Tibial nerve (tissue), 3 donors: Measurements from ENCODE around the gene UTS2R.

Experiments used
- POLR2A ChIP-seq, 2 donors: fragments of 450-650 bp; IDR thresholded peaks; one replicate each; pipeline ENCODE4 v1.6.1; 2017; ENCODE audit warnings: antibody characterized with exemption in 2 of 2, mild to moderate bottlenecking in 2 of 2, moderate library complexity in 2 of 2
- TF ChIP-seq, protein P1 (sequence below), 5 experiments: fragments of 200-600 bp in 3 of 5; fragments of 450-650 bp in 2 of 5; sonication (generic) in 3 of 5; IDR thresholded peaks; one replicate each; pipeline ENCODE4 v1.5.1; 2016 to 2019; ENCODE audit warnings: antibody characterized with exemption in 5 of 5, mild to moderate bottlenecking in 3 of 5, moderate library complexity in 2 of 5

DNA sequence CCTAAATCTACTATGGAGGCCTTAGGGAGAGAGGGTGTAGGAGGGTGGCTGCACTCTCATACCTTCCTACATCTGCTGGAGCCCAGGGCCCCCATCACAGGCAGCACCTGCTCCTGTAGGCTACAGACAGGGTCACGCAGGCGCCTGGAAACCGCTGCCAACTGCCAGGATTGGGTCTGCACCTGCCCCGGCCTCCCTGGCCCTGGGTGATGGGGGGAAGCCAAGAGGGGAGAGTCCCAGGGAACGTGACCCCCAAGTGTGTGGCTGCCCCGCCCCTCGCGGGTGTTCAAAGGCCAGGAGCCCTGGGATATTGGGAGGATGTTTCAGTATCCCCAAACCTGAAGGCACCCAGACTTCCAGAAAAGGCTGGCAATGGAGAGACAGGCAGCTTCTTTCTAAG, 18.1 kb upstream of the UTS2R start:
- TF ChIP-seq, protein P1, sequence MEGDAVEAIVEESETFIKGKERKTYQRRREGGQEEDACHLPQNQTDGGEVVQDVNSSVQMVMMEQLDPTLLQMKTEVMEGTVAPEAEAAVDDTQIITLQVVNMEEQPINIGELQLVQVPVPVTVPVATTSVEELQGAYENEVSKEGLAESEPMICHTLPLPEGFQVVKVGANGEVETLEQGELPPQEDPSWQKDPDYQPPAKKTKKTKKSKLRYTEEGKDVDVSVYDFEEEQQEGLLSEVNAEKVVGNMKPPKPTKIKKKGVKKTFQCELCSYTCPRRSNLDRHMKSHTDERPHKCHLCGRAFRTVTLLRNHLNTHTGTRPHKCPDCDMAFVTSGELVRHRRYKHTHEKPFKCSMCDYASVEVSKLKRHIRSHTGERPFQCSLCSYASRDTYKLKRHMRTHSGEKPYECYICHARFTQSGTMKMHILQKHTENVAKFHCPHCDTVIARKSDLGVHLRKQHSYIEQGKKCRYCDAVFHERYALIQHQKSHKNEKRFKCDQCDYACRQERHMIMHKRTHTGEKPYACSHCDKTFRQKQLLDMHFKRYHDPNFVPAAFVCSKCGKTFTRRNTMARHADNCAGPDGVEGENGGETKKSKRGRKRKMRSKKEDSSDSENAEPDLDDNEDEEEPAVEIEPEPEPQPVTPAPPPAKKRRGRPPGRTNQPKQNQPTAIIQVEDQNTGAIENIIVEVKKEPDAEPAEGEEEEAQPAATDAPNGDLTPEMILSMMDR (IDR thresholded peaks at IDR 0.05): no peak
- no peak for TF ChIP-seq POLR2A (IDR thresholded peaks at IDR 0.05)
